ENCODE data around the gene SLC49A3.

- TF ChIP-seq TAF1 (IDR thresholded peaks at IDR 0.05; ENCODE audit: borderline replicate concordance, insufficient read depth, low read length) (no peak), POLR2AphosphoS5 (IDR thresholded peaks at IDR 0.05; ENCODE audit: low read depth, low read length) (no peak)
These were observed 26.8 kb downstream of the SLC49A3 start for GRCh38 chr4:661881-662761.

All from PFSK-1 (cell line).